ENCODE measurements around the gene GRIA3. TPM values are rescaled to one million over a fixed set of nuclear protein-coding genes. Genes with fewer than 3 reads are reported as not detected.

GRIA3 gene
- total RNA-seq, 1 donor from 2014 or later, result 3.1 TPM

DNA sequence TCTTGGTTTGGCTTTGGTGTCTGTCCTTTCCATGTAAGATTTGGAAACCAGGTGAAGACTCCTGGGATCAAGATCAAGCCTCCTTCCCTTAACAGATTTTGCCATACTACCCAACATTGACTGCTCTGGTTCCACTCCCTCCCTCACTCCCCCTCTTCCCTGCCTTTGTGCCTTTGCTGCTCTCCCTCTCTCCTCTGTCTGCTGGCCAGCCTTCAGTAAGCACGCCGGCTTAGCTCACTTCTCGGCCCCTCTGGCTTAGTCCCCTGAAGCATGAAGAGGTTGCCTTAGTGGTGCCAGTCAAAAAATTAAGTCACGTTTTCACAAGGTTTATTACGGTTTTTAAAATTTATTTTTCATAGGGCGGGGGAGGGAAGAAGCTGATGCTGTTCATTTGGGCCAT lies 6.0 kb downstream of the GRIA3 start:
- no peak for DNase-seq (ENCODE audit: low spot score)
- ATAC-seq, result no peak

DNA sequence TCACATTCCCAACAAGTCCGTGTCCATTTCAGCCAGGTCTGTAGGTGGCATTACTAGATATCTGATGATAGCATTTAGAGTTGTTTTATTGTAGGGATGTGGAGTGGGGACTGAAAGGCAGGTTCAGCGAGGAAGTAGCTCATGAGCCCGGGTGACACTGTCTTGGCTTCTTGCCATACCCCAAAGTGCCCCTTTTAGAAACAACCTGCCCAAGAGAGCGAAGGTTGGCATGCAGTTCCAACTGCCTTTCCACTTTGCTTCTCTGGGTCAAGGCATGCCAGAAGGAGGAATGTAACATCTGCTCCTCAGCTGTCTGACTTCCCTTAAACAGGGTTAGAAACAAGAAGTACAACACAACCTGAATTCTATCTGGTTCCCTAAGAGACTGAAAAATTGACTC lies 9.0 kb downstream of the GRIA3 start:
- no peak for ATAC-seq
- no peak for DNase-seq (ENCODE audit: low spot score)

DNA sequence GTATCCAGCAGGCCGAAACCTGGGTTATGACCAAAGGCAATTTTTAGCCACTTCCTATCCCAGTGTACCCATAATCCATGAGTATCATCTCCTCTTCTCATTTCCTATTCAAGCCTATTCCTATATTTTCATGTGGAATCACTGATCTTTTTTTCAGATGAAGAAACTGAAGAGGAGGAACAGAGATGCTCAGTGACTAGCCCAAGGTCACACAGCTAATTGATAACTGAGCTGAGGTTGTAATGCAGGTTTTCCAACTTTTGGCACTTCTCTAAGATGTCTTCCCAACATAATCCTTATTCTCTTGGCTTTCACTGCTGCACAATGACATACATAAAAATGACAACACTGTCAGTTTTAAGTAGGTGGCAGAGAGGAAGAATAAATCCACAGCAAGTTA lies 15.3 kb downstream of the GRIA3 start:
- no peak for DNase-seq (ENCODE audit: low spot score)
- no peak for ATAC-seq

DNA sequence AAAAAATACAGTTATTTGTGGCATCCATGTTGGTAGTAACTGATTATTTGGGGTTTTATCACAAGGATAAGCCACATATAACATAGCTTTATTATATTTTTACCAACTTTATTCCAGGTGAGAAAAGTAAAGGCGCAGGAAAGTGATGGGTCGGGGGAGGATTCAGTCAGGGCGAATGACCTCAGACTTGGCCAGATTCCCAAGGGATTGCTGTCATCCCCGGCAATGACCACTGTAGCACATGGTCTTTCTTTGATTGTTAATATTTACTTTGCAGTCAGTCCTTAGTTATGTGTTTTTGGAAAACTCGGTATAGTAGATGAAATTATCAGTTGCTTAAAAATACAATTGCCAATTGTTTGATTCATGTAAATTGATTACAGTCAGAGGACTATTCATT lies 17.6 kb downstream of the GRIA3 start:
- DNase-seq (ENCODE audit: low spot score) (peak; percentile 43), ATAC-seq (peak; percentile 61)

DNA sequence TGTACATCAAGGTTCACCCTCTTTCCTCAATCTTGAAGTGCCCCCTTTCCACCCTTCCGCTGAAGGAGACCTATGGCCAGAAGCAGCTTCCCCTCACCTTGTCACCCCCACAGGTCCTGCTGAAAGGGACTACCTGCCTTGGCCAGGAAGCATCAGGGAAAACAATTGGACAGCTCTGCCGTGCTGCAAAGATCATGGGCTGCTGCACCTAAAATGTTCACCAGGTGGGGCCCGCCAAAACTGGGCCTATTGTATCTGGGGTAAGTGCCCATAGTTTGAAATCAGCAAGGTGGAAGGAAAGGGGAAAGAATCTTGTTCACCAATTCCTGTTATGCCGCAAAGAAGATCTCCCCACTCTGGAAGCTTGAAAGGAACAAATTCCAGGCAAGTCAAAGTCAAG lies 18.4 kb downstream of the GRIA3 start:
- DNase-seq (ENCODE audit: low spot score) (no peak), ATAC-seq (no peak)

DNA sequence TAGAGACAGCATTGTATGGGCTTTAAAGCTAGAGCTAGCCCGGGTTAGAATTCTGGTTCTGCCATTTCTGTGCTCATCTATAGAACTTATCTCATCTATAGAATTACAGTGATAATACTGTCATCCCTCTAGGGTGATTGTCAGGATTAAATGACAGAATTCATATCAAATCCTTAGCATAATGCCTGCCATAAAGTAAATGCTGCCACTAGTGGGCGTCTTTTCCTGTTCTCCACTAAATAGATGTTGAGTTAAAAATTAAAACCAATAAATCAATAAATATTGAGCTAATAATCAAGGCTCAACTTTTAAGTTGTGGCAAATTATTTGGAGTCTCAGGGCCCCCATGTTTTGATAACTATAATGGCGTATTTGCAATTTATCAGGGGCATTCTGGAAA lies 19.7 kb downstream of the GRIA3 start:
- ATAC-seq (no peak), DNase-seq (ENCODE audit: low spot score) (no peak)

DNA sequence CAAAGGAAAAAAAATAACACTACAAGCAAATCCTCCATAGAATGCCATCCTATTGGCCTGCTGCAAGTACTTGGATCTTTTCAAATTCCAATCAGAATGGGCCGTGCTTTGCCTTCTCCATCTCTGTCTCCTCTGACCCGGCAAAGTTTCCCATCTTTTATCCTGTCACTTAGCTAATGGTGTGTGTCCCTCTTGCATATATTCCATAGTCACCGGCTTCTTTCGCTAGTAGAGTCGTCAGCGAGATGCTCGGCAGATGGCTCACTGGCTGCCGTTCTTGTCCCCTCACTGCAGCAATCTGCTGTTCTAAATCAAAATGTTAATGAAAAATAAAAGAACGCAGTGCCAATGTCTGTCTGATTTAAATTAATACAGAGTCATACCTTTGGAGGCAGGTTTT lies 22.1 kb downstream of the GRIA3 start:
- no peak for DNase-seq (ENCODE audit: low spot score)
- ATAC-seq, result no peak

DNA sequence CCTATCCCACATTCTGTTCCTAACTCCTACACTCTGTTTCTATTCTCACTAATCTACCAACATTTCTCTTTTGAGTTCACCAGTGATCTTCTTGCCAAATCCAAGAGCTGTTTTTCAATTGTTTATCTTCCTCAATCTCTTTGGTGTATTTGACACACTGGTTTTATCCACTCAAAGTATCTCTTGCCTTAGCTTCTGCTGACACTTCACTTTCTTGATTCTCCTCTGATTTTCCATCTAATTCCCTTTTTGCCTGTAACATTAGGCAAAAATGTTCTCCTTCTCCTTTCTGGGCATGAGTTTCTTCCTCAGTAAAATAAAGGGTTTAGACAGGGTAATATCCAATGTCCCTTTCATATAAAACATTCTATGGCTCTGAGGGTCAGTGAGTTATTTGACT lies 26.2 kb downstream of the GRIA3 start:
- ATAC-seq (no peak), DNase-seq (ENCODE audit: low spot score) (no peak)

DNA sequence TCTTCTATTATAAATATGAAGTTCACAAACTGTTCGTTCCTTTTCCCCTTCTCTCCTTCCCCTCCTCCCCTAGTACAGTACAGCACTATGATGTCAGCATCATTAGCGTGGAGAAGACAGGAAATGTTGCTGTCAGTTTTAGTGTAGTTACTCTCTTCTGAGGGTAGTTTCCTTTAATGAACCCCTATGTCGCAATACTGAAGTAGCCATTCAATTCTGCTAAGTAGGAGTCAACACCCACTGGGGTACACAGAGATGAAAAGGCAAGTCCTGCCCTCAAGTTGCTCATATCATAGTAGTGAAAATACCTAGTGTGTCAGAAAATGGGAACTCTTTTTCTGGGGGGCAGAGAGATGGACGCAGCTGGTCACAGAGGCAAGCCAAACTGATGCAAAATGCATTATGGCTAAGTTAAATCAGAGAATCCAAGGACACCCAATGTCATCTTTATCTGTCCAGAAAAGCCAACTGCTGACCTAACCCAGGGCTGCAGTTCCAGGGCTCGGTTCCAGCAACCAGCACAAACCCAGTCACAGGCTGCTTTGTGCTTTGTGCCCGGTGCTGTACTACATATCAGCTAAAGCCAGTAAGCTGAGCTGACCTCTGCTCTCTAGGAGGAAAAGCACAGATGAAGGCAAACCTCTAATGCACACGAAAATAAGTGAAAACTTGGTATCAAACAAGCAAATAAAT lies 31.5 kb downstream of the GRIA3 start:
- ATAC-seq (peak; percentile 64), DNase-seq (ENCODE audit: low spot score) (no peak)

DNA sequence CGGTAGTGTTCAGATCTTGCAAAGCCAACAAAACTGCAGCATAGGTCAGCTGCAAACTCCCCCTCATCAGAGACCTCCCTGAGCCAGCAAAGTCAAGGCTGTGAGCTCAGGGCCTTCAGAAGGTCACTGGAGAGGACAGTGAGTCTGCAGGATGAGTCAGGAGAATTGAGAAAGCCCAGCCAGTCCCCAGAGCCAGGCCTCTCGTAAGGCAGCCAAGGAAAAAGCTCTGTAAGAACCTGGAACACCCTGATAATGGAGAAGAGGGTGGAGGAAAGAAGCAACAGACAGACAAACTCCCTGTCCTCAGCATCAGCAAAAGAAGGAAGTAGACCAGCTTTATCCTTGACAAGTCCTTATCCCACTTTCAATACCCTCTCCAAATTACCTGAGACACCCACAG lies 33.0 kb downstream of the GRIA3 start:
- no peak for ATAC-seq
- DNase-seq (ENCODE audit: low spot score), result no peak

DNA sequence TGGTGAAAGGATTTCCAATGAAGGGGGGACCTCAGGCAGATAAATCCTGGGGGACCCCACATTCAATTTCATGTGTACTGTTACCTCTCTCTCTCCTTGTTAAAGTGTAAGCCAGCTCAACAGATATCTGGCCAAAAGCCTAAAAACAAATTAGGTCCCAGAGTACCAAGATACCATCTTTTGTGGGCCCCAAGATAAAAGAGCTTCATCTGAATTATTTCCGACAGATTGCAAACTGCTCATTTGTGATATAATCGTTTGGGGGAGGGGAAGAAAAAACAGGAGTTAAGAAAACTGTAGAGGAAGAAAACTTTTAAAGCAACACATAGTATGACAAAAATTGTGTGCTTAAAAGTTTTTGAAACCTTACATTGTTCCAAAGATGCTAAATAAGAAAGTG lies 33.6 kb downstream of the GRIA3 start:
- DNase-seq (ENCODE audit: low spot score) (no peak), ATAC-seq (no peak)

DNA sequence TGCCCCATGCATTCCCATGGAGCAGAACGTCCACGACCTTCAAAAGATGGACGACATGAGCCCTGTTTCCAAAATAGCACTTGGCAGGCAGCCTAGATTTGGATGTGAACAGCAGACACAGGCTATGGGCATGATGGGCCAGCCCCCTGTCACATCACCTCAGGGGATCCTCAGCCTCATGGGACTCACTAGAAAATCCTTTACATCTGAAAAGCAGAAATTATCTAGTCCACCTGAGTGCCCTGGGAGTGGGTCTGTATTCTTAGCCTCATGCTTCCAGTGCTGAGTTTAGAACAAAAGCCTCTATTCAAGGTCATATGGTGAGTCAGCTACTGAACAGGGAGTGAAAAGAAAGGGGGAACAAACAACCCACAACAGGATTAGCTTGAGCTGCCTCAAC lies 35.8 kb downstream of the GRIA3 start:
- no peak for DNase-seq (ENCODE audit: low spot score)
- ATAC-seq, result no peak

DNA sequence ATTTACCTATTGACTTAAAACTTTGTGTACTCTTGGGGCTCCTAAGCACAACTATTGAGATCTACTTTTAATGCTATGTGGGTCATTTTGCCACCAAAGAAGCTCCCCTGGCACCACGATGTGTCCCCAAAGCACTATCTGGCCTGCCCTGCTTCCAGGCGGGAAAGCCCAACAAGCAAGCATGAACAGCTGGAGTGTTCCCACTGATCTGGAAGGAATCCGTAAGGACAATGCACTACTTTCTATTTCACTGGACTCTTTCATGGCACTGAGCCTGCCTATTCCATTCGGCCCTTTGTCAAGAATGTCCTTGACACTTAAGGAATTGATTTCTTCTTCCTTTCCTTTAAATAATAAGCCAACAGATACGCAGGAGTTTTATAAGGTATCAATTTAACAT lies 38.8 kb downstream of the GRIA3 start:
- no peak for DNase-seq (ENCODE audit: low spot score)
- no peak for ATAC-seq

DNA sequence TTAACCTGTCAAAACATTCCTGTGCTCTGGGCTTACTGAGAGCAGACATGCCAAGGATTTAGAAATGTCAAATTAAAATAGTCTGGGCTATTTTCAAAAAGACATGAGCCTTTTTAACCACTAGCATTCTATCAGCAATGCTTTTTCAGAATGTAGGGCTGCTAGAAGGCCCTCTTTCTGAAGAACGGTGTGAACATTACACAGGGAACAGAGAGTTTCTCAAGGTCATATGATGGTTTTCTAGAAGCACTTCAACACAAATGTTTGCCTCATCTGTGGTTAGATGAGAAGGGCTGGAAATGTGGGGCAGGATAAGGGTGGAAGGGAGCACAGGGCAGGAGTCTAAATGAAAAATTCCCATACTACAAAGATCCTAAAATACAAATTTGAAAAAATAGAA lies 39.3 kb downstream of the GRIA3 start:
- ATAC-seq (no peak), DNase-seq (ENCODE audit: low spot score) (no peak)

DNA sequence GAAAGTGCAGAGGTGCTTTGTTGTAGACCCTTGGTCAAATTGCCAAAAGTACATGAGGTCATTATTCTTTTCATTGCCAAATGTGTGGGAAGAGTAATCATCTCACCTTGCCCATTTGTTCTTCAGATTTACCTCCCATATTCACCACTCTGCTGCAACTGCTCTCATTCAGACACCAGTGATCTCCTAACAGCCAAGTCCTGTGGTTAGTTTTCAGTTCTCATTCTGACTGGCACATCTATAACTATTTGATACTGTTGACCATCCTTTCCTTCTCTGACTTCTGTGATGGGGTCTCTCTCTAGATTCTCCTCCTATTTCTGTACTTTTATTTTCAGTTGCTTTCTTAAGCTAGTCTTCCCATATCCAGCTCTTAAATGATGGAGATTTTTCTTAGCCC lies 39.8 kb downstream of the GRIA3 start:
- DNase-seq (ENCODE audit: low spot score) (no peak), ATAC-seq (no peak)

DNA sequence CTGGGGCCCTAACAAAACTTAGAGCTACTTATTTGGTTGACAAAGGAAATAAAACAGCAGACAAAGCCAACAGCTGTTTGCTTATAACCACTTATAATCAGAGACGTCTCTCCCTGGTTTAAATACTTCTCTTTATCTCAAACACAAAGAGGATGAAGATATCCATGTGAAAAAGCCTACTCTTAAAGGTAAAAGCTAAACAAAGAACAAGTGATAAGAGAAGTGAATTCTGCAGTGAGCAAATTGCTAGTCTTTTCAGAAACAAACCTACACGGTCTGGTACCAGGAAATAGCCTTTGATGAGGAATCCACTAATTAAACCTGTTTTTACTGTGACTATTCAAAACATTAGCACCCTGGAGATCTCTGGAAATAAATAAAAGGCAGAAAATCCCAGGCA lies 46.7 kb downstream of the GRIA3 start:
- no peak for ATAC-seq
- DNase-seq (ENCODE audit: low spot score), result no peak

DNA sequence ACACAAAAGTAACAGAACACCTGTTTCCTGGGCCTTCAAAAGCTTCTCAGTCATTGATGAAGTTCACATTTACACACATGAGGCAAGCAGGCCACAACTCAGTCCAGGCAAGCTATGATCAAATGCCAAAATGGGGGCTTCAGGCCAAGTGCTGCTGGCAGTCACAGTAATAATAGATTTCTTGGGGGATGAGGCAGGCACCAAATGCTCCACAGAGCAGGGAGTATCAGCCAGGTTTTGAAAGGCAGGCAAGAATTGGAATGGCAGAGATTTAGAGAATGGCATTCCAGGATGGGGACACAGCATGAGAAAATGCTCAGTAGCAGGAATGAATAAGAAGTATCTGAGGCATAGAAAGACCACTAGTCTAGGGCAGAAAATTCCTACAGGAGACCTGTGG lies 52.8 kb downstream of the GRIA3 start:
- DNase-seq (ENCODE audit: low spot score) (no peak), ATAC-seq (no peak)

DNA sequence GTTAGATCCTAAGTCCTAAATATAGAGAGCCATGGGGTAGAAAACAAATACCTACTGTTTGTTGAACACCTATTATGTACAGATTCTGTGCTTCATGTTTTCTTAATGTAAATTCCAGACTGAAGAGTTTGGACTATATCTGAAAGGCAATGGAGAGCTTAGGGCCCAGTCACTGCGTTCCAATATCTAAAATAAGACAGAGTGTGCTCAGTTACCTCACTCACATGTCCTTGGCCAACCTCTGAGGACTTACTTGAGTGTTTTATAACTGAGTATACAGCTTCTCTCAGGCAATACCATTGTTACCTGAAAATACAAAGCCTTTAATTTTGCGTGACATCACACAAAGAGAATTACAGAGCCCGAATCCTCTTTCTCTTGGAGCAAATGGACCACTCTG lies 53.2 kb downstream of the GRIA3 start:
- DNase-seq (ENCODE audit: low spot score) (no peak), ATAC-seq (no peak)

DNA sequence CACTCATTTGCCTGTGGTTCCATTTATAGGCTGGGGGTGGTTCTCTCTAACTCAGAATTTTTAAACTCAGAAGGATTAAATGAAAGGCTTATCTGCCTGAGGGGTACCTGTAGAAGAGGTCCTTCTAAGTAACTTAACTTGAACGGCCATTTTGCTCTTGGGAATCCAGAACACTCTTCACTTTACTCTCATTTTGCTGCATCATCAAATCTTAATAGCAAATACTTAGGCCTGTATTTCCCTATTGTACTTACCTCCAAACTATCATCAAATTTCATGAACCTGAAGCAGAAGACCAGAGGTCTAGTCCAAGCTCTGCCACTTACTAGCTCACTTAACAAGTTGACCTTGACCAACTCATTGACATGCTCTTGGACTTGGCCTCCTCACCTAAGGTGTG lies 70.4 kb downstream of the GRIA3 start:
- no peak for ATAC-seq
- no peak for DNase-seq (ENCODE audit: low spot score)

DNA sequence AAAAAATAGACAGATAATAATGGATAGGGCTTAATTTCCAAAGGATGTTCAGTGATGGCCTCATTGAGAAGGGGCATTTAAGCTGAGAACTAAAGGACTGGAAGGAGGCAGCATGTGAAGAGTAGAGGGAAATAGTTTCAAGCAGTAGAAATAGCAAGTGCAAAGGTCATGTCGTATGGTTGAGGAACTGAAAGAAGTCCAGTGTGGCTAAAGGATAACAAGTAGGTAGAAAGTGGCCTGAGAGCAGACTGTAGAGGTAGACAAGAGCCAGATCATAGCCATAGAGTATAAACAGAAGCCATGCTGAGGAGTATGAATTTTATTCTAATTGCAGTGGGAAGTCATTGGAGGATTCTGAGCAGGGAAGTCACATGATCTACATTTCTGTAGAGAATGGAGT lies 72.3 kb downstream of the GRIA3 start:
- ATAC-seq (no peak), DNase-seq (ENCODE audit: low spot score) (no peak)

DNA sequence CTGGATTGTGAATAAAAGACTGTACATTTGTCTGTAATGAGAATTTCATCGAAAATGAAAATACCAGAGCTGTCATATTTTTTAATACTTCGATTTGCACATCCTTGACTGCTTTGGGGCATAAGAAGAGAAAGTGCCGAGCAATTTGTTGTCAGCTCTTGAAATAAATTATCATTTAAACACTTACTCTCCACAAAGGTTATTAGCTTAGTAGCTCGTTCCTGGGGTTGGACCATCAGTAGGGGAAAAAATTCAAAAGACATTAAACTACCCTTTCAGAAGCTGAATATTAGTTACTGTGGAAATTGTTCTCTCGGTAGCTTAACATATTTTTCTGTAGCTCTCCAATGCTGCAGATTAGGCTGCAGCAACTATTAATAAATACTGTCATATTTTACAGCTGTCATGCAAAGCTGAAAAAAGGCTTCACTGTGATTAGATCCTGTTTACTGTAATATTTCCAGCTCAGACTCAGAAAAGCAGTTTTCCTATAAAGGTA lies 76.9 kb downstream of the GRIA3 start:
- ATAC-seq, result no peak
- no peak for DNase-seq (ENCODE audit: low spot score)

DNA sequence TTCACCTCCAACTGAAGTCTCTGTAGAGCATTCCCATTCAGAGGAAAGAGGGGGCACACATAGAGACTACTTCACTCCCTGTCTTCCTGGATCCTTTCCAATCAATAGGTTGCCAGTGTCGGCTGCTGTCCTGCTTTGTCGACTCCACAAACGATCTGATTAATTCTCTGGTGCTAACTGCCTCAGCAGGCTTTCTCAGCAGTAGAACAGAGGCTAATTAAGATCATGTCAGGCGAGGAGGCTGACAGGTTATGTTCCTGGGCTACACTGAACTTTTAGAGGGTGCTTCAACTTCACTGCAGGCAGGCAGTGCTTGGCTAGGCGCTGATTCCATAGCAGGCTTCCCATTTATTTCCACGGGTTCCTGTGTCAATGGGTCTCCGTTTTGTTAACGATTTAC lies 79.2 kb downstream of the GRIA3 start:
- ATAC-seq (no peak), DNase-seq (ENCODE audit: low spot score) (no peak)

DNA sequence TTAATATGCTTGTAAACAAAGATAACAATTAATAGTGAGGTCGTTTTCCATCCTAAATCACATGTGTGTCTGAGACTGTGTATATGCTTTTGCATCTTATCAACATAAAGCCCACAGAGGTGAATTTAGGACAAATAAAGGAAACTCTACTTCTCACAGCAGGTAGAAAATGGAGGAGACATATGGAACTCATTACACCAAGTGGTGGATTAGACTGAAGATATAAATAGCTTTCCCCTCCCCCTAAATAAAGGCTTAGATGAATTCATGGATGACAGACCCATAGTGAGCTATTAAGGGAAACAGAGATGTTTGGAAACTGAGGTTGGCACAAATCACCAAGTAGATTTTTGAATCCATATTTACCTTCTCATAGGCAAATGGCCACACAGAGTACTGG lies 79.7 kb downstream of the GRIA3 start:
- ATAC-seq (no peak), DNase-seq (ENCODE audit: low spot score) (no peak)

DNA sequence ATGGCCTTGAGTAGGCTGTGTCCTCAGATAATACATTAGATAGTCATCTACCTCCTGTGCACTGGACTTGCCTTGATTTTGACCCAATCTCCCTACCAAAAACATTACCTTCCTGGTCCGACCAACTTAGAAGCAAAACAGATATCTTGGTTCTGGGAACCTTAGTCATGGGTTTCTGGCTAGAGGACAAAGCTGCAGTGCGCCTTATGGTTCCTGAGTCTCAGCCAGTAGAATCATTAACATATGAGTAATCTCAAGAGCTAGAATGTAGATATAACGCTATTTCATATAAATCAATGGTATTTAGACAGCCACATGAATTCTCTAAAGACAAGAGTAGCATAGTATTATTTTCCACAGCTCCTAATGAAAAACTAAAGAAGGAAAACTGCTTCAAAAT lies 83.1 kb downstream of the GRIA3 start:
- DNase-seq (ENCODE audit: low spot score) (no peak), ATAC-seq (no peak)
